Transverse colon (tissue), 3 donors: Measurements from ENCODE around the gene CBLC.

Source experiments
- POLR2A ChIP-seq: fragments of 450-650 bp; IDR thresholded peaks from one replicate; pipeline ENCODE4 v1.6.1; 2016; ENCODE audit warnings: antibody characterized with exemption, mild to moderate bottlenecking, moderate library complexity
- TF ChIP-seq, protein P1 (sequence below), 5 experiments: fragments of 200-600 bp in 3 of 5; fragments of 450-650 bp in 2 of 5; sonication (generic) in 3 of 5; IDR thresholded peaks; 1 replicate in 2 of 5; 2 replicates in 3 of 5; pipeline ENCODE4 v1.5.1; 2016 to 2017; ENCODE audit warnings: antibody characterized with exemption in 5 of 5, inconsistent platforms in 3 of 5, mild to moderate bottlenecking in 2 of 5, moderate library complexity in 1 of 5

DNA sequence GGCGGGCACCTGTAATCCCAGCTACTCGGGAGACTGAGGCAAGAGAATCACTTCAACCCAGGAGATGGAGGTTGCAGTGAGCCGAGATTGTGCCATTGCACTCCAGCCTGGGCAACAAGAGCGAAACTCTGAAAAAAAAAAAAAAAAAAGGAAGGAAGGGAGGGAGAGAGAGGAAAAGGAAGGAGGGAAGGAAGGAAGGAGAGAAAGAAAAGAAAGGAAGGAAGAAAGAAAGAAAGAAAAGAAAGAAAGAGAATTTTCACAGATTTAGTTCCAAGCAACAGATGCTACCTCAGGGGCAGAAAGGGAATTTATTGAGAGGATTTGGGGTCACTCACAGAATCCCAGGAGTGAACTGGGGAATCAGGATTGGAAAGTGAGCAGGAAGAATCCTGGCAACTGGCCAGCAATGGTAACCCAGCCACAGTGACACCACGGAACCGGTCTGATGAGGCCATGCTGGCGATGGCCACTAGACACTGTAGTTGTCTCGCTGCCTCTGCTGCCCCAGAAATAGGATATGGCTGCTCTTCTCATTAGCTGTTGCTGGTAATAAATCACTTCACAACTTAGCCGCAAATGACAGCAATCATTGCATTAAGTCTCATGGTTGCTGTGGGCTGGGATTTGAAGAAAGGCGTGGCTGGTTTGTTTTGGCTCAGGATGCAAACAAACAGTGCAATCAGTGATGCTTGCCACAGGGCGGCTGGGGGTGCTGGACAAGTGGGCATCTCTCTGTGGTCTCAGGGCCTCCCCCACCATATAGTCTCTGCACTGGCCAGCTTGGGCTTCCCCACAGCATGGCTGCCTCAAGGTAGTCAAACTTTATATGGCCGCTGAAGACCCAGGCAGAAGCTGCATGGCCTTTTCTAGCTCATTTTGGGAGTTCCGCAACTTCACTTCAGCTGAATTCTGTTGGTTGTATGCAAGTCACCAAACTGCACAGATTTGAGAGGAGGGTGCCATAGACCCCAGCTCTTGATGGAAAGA, 26.0 kb downstream of the CBLC start:
- TF ChIP-seq, protein P1, sequence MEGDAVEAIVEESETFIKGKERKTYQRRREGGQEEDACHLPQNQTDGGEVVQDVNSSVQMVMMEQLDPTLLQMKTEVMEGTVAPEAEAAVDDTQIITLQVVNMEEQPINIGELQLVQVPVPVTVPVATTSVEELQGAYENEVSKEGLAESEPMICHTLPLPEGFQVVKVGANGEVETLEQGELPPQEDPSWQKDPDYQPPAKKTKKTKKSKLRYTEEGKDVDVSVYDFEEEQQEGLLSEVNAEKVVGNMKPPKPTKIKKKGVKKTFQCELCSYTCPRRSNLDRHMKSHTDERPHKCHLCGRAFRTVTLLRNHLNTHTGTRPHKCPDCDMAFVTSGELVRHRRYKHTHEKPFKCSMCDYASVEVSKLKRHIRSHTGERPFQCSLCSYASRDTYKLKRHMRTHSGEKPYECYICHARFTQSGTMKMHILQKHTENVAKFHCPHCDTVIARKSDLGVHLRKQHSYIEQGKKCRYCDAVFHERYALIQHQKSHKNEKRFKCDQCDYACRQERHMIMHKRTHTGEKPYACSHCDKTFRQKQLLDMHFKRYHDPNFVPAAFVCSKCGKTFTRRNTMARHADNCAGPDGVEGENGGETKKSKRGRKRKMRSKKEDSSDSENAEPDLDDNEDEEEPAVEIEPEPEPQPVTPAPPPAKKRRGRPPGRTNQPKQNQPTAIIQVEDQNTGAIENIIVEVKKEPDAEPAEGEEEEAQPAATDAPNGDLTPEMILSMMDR (IDR thresholded peaks at IDR 0.05), result no peak
- TF ChIP-seq POLR2A, result no peak
